NCI-H128 (cell line): ENCODE results near the gene ACVR2A.
A peak's percentile ranks its signal among the peaks of the same experiment; 100 is the strongest.

Source experiments
- DNase-seq: peaks from one replicate; lab custom pipeline; 2025; ENCODE audit not compliant: unreplicated experiment; lab: John Stamatoyannopoulos, UW

ACVR2A gene

GRCh38 chr2:147844697-147845410 is at the start of gene ACVR2A:
TSS of gene ACVR2A (plus strand) at chr2:147845029. CDS start at chr2:147845153, 124 bp downstream.
- DNase-seq, result no peak

- DNase-seq, result no peak
Measured at GRCh38 chr2:147800316-147800715, 44.5 kb upstream of the ACVR2A start.

GRCh38 chr2:147806846-147807245 is 38.0 kb upstream of the ACVR2A start:
- no peak for DNase-seq

- no peak for DNase-seq
Measured at GRCh38 chr2:147808520-147808919, 36.3 kb upstream of the ACVR2A start.

- no peak for DNase-seq
Measured at GRCh38 chr2:147810883-147811765, 33.7 kb upstream of the ACVR2A start.

- no peak for DNase-seq
Measured at GRCh38 chr2:147818741-147819140, 26.1 kb upstream of the ACVR2A start.

GRCh38 chr2:147824620-147825019 is 20.2 kb upstream of the ACVR2A start:
- DNase-seq, result no peak

- DNase-seq, result no peak
Measured at GRCh38 chr2:147826278-147827087, 18.3 kb upstream of the ACVR2A start.

GRCh38 chr2:147827088-147827375 is 17.8 kb upstream of the ACVR2A start:
- DNase-seq, result no peak

GRCh38 chr2:147829106-147829505 is 15.7 kb upstream of the ACVR2A start:
- DNase-seq, result no peak

GRCh38 chr2:147836099-147836498 is 8.7 kb upstream of the ACVR2A start:
- no peak for DNase-seq

GRCh38 chr2:147843391-147843863 is 1.4 kb upstream of the ACVR2A start:
- peak; percentile 39 for DNase-seq

GRCh38 chr2:147843864-147844696 is 749 bp upstream of the ACVR2A start:
- DNase-seq, result peak; percentile 83

- no peak for DNase-seq
Measured at GRCh38 chr2:147845411-147845971, 662 bp downstream of the ACVR2A start.

GRCh38 chr2:147846412-147847081 is 1.7 kb downstream of the ACVR2A start:
- DNase-seq, result no peak

GRCh38 chr2:147847746-147848391 is 3.0 kb downstream of the ACVR2A start:
- DNase-seq, result no peak

GRCh38 chr2:147850838-147851237 is 6.0 kb downstream of the ACVR2A start:
- DNase-seq, result no peak

GRCh38 chr2:147851244-147851930 is 6.6 kb downstream of the ACVR2A start:
- no peak for DNase-seq
